ENCODE measurements around the gene LCP1.

Gene LCP1

DNA sequence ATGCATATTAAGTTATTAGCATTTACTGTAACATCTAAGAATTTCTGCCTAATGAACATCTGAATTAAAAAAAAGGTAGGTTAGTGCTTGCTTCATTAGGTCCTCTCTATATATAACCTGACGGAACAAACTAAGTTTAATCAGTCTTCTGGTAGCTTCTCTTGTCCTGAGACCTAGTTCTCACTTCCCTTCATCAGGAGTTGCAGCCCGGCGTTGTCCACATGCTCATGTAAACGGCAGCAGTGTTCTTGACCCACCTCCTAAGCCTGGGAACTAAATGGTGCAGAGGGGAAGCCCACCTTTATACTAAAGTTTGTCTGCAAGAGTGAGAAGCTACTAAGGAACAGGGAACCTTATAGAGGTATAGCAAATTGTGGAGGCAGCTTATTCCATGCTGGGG lies 45.3 kb downstream of the LCP1 start:
- no peaks in the 10 kb centered on the region for H3K9me3 ChIP-seq (ENCODE audit: control insufficient read depth, insufficient read depth, low read length)
- H3K9ac ChIP-seq (ENCODE audit: low read depth, low read length), result no peak overlapping the region
- no peaks in the 10 kb centered on the region; the same call in 1 of the 2 replicates for H3K36me3 ChIP-seq (ENCODE audit: insufficient read depth, low read length)
- H3K4me1 ChIP-seq (ENCODE audit: insufficient read depth, low read length), result peaks cover 7% of the 10 kb centered on the region

DNA sequence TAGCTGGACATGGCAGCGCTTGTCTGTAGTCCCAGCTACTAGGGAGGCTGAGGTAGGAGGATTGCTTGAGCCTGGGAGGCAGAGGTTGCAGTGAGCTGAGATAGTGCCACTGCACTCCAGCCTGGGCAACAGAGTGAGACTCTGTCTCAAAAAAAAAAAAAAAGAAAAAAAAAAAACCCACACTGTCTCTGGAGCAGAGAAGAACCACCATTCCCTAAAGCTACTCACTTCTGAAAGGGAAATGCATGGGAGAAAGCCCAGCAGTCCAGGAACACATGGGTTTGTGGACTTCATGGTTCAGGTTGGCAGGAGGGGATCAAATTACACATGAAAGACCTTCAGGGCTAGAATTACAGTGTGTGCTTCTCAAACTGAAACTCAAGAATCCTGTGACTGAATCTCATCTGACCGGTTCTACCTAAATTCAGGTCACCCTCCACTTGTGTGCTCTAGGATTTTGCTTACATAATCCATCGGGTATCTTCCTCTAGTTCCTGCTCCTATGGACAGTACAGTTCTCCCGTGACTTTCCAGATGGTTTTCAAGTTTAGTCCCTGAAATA lies 46.9 kb downstream of the LCP1 start:
- Histone ChIP-seq H3K9ac (ENCODE audit: low read depth, low read length) (no peak overlapping the region), H3K9me3 (ENCODE audit: control insufficient read depth, insufficient read depth, low read length) (no peaks in the 10 kb centered on the region), H3K36me3 (ENCODE audit: insufficient read depth, low read length) (no peaks in the 10 kb centered on the region; the same call in 1 of the 2 replicates), H3K4me1 (ENCODE audit: insufficient read depth, low read length) (peaks cover 7% of the 10 kb centered on the region)

DNA sequence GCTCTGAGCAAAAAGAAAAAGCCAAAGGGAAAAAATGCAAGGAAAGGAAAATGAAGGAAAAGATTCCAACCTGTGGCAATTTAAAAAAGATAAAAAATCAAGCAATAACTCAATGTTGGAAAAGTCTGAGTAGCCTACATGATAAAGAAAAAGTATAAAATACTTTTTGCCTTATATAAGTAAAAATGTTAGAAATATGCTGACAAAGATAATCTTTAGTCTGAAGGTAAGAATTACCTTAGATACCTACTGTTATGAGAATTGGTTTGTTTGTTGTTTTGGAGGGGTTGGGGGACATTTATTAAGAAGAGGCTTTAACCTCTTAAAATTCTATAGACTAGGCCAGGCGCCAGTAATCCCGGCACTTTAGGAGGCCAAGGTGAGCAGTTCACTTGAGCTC lies 47.5 kb downstream of the LCP1 start:
- Histone ChIP-seq H3K36me3 (ENCODE audit: insufficient read depth, low read length) (no peaks in the 10 kb centered on the region; the same call in 1 of the 2 replicates), H3K9ac (ENCODE audit: low read depth, low read length) (no peak overlapping the region), H3K9me3 (ENCODE audit: control insufficient read depth, insufficient read depth, low read length) (no peaks in the 10 kb centered on the region), H3K4me1 (ENCODE audit: insufficient read depth, low read length) (peaks cover 7% of the 10 kb centered on the region)

DNA sequence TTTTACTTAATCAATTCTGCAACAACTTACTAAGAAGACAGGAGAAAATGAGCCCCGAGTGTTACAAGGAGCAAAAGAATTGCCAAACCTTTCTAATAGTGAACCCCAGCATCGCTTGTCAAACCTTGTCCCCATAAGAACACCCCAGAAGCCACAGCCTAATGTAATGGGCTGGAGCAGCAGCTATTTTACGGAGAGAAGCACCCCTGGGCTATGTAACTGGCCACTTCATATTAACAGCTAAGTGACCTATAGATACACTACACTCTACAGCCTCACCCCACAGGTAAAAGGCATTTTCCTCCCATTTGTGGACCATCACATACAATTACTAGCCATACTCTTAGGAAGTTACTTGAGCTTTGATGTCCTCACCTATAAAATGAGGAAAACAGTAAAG lies 49.9 kb downstream of the LCP1 start:
- H3K9me3 ChIP-seq (ENCODE audit: control insufficient read depth, insufficient read depth, low read length), result no peaks in the 10 kb centered on the region
- H3K9ac ChIP-seq (ENCODE audit: low read depth, low read length), result no peak overlapping the region
- peaks cover 7% of the 10 kb centered on the region for H3K4me1 ChIP-seq (ENCODE audit: insufficient read depth, low read length)
- no peaks in the 10 kb centered on the region for H3K36me3 ChIP-seq (ENCODE audit: insufficient read depth, low read length)

DNA sequence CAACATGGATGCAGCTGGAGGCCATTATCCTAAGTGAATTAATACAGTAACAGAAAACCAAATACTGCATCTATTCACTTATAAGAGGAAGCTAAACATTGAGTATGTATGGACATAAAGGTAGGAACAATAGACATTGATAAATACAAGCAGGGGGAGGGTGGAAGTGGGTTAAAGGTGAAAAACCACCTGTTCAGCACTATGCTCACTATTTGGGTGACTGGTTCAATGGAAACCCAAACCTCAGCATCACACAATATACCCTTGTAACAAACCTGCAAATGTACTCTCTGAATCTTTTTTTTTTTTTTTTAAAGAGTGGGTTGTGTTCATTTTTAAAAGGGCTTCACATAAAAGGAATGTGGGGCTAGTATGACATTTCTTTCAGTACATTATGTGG lies 50.3 kb downstream of the LCP1 start:
- H3K36me3 ChIP-seq (ENCODE audit: insufficient read depth, low read length), result no peaks in the 10 kb centered on the region
- no peaks in the 10 kb centered on the region for H3K9me3 ChIP-seq (ENCODE audit: control insufficient read depth, insufficient read depth, low read length)
- no peak overlapping the region for H3K9ac ChIP-seq (ENCODE audit: low read depth, low read length)
- peaks cover 7% of the 10 kb centered on the region for H3K4me1 ChIP-seq (ENCODE audit: insufficient read depth, low read length)

DNA sequence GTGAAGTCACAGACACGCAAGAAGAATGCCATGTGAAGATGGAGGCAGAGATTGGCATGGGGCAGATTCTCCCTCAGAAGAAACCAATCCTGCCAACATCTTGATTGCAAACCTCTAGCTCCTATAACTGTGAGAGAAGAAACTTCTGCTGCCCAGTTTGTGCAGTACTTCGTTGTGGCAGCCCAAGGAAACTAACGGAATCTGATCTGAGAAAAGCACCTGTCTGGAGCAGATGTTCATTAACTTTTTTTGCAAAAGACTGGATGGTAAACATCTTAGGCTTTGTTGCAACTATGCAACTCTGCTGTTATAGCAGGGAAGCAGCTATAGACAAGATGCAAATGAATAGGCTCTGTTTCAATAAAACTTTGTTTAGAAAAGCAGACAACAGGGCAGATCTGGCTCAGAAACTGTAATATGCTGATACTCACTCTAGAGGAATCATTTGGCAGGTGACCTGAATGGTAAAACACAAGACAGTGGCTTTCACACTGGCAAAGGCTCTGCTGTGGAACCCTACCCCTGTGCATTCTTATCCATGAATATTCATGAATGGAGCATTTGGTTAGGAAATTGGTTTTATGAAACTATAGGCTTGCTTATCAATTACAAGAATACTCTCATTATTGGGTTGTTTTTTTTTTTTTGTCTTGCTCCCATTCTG lies 51.9 kb downstream of the LCP1 start:
- Histone ChIP-seq H3K36me3 (ENCODE audit: insufficient read depth, low read length) (no peaks in the 10 kb centered on the region), H3K9ac (ENCODE audit: low read depth, low read length) (no peak overlapping the region), H3K4me1 (ENCODE audit: insufficient read depth, low read length) (peaks cover 3% of the 10 kb centered on the region), H3K9me3 (ENCODE audit: control insufficient read depth, insufficient read depth, low read length) (no peaks in the 10 kb centered on the region)

DNA sequence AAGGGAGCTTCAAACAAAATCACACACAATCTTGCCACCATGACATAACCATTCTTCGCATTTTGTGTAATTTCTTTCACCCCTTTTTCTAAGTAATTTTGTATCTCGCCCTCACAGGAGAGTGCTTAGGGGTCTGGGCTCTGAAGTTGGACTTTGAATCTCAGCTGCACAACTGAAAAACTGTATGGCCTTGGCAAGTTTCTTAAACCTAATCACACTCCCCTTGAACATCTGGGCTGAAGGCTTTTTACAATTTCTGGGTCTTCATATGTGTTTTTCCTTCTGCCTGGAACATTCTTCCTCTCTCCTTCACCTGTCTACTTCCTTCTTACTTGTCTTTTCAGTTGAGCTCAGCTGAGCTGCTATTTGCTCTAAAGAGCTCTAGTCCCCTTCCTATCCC lies 52.9 kb downstream of the LCP1 start:
- Histone ChIP-seq H3K4me1 (ENCODE audit: insufficient read depth, low read length) (no peaks in the 10 kb centered on the region), H3K9me3 (ENCODE audit: control insufficient read depth, insufficient read depth, low read length) (no peaks in the 10 kb centered on the region), H3K36me3 (ENCODE audit: insufficient read depth, low read length) (no peaks in the 10 kb centered on the region), H3K9ac (ENCODE audit: low read depth, low read length) (no peak overlapping the region)

DNA sequence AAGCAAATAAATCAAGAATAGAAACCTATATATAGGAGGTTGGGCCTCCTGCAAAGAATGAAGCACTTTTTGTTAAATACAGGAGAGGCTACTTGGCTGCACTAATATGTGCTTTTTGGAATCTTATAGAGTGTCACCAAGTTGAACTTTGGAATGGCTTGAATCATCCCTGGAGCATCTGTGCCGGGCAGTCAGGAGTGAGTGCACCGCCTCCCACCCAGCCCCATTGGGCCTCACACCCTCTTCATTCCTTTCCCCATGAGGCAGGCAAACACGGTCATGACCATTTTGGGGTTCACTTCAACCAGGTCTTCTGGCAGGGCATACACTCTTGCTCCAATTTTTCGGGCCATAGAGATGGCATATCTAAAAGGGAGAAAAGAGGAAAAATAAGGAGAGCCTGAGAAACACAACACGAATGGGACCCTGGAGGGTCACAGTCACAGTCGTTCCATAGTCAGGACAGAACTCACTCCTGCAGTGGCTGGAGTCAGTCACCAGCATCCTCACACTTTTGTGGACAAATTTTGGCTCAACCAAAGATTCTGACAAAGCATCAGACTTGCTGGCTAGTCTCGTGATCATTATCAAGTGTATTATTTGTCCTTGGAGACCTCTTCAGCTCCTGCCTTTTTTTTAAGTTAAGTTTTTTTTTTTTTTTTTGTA lies 54.5 kb downstream of the LCP1 start:
- Histone ChIP-seq H3K36me3 (ENCODE audit: insufficient read depth, low read length) (no peaks in the 10 kb centered on the region), H3K4me1 (ENCODE audit: insufficient read depth, low read length) (no peaks in the 10 kb centered on the region), H3K9me3 (ENCODE audit: control insufficient read depth, insufficient read depth, low read length) (no peaks in the 10 kb centered on the region), H3K9ac (ENCODE audit: low read depth, low read length) (no peak overlapping the region)

DNA sequence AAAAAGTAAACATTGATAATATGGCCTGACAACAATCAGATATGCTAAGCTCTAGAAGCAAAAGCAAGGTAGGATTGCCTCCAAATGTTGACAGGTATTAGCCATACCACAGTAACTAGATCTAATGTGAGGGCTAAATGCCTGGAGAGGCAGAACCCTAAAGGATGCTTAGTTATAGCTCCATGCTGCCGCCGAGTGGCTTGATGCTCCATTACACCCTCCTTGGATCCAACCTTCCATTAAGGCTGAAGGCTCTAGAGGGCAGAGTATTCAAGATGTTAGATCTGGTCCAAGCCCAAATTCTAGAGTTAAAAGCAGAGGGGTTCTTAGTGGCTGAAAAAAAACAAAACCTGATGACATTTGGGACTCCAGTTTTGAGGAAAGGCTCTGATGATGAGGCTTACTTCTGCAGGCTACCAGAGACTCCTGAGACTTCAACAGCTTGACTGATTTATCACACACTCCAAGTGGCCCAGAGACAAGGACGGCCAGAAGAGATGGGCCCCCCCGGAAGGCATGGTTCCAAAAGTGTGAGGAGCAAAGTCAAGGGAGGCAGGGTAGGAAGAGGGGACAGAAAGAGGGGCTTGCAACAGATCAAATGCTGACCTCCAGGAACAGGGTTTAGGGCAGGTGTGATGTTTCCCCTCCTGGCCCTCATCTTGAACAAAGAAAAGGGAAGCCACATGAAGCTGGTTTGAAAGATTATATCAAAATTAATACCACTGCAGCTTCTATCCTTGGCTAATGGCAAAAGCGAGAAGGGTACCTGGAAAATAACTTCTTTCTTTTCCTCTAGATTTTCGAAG lies 55.2 kb downstream of the LCP1 start:
- Histone ChIP-seq H3K36me3 (ENCODE audit: insufficient read depth, low read length) (no peaks in the 10 kb centered on the region), H3K9ac (ENCODE audit: low read depth, low read length) (no peak overlapping the region), H3K4me1 (ENCODE audit: insufficient read depth, low read length) (no peaks in the 10 kb centered on the region), H3K9me3 (ENCODE audit: control insufficient read depth, insufficient read depth, low read length) (no peaks in the 10 kb centered on the region)

DNA sequence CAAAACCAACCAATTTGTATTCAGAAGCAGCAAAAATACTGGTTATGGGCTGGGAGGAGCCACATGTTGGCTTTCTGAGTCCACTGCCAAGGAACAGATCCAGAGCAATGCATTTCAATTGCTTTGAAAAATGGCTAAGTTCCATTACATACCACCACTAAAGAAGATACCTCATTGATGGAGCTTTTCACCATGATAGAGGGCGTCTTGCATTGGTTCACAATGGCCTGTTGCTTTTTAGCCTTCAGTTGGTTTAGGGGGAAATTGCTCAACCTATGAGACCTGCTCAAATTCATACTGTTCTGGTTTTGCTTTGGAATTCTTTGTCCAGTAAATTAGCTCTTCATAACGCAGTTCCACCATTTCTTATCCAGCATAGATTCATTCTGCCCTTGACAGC lies 55.9 kb downstream of the LCP1 start:
- H3K9ac ChIP-seq (ENCODE audit: low read depth, low read length), result no peak overlapping the region
- no peaks in the 10 kb centered on the region for H3K4me1 ChIP-seq (ENCODE audit: insufficient read depth, low read length)
- H3K36me3 ChIP-seq (ENCODE audit: insufficient read depth, low read length), result no peaks in the 10 kb centered on the region

DNA sequence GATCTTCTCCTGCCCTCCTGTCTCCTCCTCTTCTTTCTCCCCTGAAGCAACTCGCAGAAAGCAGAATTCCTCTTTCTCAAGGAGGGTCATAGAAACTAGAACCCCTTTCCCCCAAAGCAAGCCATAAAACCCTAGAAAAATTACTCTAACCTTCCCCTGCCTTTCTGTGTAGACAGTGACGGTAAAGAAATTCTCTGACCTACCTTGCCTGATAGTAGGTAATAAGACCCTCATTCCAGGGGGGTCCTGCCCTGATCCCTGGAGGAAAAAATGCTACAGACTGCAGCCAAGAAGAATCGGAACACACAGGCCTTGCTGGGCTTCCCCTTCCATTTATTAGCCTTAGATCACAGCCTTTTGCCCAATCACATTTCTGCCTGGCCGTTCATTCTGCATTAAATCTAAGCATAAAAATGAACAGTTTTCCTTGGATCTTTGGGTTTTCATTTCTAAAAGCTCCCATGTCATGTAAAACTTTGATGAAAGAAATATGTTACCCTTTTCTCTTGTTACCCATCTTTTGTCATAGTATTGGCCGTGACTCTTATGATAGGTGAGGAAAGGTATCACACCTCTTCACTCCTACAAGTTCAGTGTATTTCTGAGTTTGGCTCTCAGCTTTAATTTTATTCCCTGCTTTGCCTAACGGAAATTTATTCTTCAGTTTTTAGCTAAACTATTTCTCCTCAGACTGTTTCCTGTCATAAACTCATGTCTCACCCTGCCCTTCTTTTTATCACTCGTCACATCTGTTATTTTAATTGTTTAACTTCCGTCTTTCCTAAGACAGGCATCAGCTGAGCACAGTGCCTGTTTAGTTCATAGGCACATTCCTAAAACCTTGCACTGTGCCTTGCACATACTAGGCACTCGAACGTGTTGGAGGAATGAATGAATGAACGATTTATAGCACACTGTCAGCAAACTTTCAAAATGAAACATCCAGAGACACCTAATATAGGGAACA lies 56.7 kb downstream of the LCP1 start:
- Histone ChIP-seq H3K4me1 (ENCODE audit: insufficient read depth, low read length) (peaks cover 4% of the 10 kb centered on the region; the same call in 1 of the 2 replicates), H3K36me3 (ENCODE audit: insufficient read depth, low read length) (no peaks in the 10 kb centered on the region), H3K9ac (ENCODE audit: low read depth, low read length) (no peak overlapping the region), H3K9me3 (ENCODE audit: control insufficient read depth, insufficient read depth, low read length) (no peaks in the 10 kb centered on the region)

More for the DNA sequence above, 55.9 kb downstream of the LCP1 start:
- no peaks in the 10 kb centered on the region for H3K9me3 ChIP-seq (ENCODE audit: control insufficient read depth, insufficient read depth, low read length)

DNA sequence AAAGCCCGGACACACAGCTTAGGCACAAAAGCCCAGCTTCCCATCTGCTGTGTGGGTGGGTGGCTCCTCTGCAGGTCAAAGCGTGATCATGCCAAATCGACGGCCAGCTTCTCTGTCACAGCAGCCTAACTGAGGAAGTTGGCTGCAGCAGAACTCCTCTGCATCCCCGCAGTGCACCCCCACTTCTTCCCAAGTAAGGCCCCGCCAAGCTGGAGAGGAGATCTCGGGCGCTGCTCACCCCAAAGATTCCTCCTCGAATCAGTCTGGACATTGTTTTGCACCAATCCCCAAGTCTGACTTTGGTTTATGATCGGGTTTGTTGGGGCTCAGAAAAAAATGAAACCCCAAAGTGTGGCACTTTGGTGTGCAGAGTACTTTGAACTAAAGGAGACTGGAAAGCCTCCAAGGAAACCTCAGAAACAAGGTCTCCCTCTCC lies 57.4 kb downstream of the LCP1 start:
- no peaks in the 10 kb centered on the region for H3K36me3 ChIP-seq (ENCODE audit: insufficient read depth, low read length)
- no peak overlapping the region for H3K9ac ChIP-seq (ENCODE audit: low read depth, low read length)
- H3K4me1 ChIP-seq (ENCODE audit: insufficient read depth, low read length), result peaks cover 9% of the 10 kb centered on the region; the same call in 1 of the 2 replicates
- H3K9me3 ChIP-seq (ENCODE audit: control insufficient read depth, insufficient read depth, low read length), result no peaks in the 10 kb centered on the region

DNA sequence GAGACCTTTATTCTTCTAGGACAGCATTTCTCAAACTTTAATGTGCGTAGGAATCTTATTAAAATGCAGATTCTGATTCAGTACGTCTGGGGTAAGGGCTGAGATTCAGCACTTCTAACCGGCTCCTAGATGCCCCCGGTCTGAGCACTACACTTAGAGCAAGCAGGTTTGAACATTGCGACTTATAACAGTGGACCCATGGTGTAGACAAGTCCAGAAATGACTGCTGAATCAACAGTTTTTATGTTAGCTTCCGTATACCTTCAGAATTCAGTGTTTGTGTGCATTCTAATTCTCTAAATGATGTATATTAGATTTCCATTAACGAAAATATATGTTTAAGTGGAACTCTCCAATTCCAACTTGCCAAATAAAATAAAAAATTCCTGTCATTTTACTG lies 59.7 kb downstream of the LCP1 start:
- no peaks in the 10 kb centered on the region for H3K36me3 ChIP-seq (ENCODE audit: insufficient read depth, low read length)
- peaks cover 2% of the 10 kb centered on the region; the same call in 1 of the 2 replicates for H3K9me3 ChIP-seq (ENCODE audit: control insufficient read depth, insufficient read depth, low read length)
- H3K9ac ChIP-seq (ENCODE audit: low read depth, low read length), result no peak overlapping the region
- H3K4me1 ChIP-seq (ENCODE audit: insufficient read depth, low read length), result peaks cover 9% of the 10 kb centered on the region; the same call in 1 of the 2 replicates
